Heart left ventricle (tissue), 13 donors: ENCODE measurements around the gene ASPSCR1.

ENCODE experiments used
- POLR2A ChIP-seq, 2 donors: fragments of 450-650 bp; IDR thresholded peaks; one replicate each; pipeline ENCODE4 v1.6.1; 2017; ENCODE audit warnings: antibody characterized with exemption in 2 of 2, mild to moderate bottlenecking in 2 of 2, moderate library complexity in 2 of 2
- TF ChIP-seq, protein P1 (sequence below), 12 donors: fragments of 200-600 bp; sonication (generic) in 4 of 12; IDR thresholded peaks; one replicate each; pipeline versions ENCODE4 v1.5.0 to v1.8.0; 2018 to 2022; ENCODE audit warnings: antibody characterized with exemption in 12 of 12, mild to moderate bottlenecking in 5 of 12
- donor health status: ischemic (EF 13 %, LVEDD 7.1; RV severe dilation, severe dysfunction).
- donor health status: DM: no; HTN: yes; CAD: no.
- donor health status: DM: no; HTN: no; CAD: no.
- donor health status: ischemic (EF 25% LVEDD 6.9; RV normal size, moderate dysfunction).
- donor health status: ischemic (EF 25% LVEDD 5.7; RV mildly dilated, moderate dysfunction).
- donor health status: ischemic (EF 35%, LVEDD 5.7; RV mildly dilated, moderate dysfunction).
- donor health status: nonischemic (EF 11% LVEDD 7.7; RV severe dilation, severe dysfunction).
- donor health status: DM: yes; HTN: yes; CAD: no.
- donor health status: PGD.
- donor health status: ischemic (EF 29% LVEDD 5.4; RV normal size, mild dysfunction).
- donor health status: nonischemic (EF 23%, LVEDD 6.1; RV moderate dilation, normal function).

DNA sequence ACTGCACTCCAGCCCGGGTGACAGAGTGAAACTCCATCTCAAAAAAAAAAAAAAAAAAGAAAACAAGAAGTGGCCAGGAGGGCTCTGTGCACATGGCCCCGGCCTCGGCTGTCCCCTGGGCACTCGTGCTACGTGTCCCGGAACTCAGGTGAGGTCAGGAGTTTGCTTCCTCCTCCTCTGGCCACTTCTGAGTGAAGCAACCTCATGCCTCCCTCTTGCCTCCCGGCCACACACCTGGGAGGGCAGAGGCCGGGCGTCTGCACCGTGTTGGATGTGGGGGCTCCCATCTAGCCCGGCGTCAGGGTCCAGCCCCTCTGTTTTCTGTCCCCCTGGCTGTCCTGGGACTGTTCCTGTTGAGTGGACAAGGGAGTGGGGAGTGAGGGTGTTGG, 22.2 kb downstream of the ASPSCR1 start:
- TF ChIP-seq, protein P1, sequence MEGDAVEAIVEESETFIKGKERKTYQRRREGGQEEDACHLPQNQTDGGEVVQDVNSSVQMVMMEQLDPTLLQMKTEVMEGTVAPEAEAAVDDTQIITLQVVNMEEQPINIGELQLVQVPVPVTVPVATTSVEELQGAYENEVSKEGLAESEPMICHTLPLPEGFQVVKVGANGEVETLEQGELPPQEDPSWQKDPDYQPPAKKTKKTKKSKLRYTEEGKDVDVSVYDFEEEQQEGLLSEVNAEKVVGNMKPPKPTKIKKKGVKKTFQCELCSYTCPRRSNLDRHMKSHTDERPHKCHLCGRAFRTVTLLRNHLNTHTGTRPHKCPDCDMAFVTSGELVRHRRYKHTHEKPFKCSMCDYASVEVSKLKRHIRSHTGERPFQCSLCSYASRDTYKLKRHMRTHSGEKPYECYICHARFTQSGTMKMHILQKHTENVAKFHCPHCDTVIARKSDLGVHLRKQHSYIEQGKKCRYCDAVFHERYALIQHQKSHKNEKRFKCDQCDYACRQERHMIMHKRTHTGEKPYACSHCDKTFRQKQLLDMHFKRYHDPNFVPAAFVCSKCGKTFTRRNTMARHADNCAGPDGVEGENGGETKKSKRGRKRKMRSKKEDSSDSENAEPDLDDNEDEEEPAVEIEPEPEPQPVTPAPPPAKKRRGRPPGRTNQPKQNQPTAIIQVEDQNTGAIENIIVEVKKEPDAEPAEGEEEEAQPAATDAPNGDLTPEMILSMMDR (IDR thresholded peaks at IDR 0.05) = no peak
- TF ChIP-seq POLR2A (IDR thresholded peaks at IDR 0.05) = no peak
